Measurements from ENCODE around the gene TIMM22.
"Not testable (repeated sequence)": the region's sequence is repeated elsewhere in the genome, so short reads cannot be mapped to it uniquely, and the experiment has no call there.

Gene TIMM22

GRCh38 chr17:987931-988330 is 9.0 kb upstream of the TIMM22 start:
- DNase-seq (ENCODE audit: low read depth): no peak
- TF ChIP-seq CTCF (IDR thresholded peaks at IDR 0.05; ENCODE audit: low read depth, low read length, missing control alignments): no peak
- no peak overlapping the region for H3K4me3 ChIP-seq (ENCODE audit: low read depth, low read length)
- in situ Hi-C loops (cut with HindIII; ENCODE audit: low sequenced_read_pairs): loop anchor here (25.0 kb wide), 1 partner anchor 201 kb away; the partner anchor contains the start of genes GLOD4 and MRM3

DNA sequence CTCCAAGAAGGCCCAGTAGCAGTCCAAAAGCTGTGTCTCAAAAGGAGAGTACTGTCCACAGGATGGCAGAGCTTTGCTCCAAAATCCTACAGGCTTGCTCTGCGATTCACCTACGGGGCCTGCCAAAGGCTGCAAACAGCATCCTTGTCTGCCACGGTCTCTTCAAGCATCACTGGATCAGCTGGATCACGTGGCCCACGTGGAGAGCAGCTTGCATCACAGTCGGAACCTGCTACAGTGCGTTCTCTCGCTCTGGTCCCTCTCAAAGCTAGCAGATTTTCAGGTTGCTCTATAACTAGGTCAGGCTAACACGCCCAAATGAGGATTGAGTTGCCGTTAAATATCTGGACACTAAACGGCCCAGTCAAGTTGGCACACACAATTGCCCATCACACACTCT is 8.4 kb upstream of the TIMM22 start:
- DNase-seq (ENCODE audit: low read depth): no peak
- H3K4me3 ChIP-seq (ENCODE audit: low read depth, low read length): no peak overlapping the region
- TF ChIP-seq CTCF (IDR thresholded peaks at IDR 0.05; ENCODE audit: low read depth, low read length, missing control alignments): no peak
- in situ Hi-C loops (cut with HindIII; ENCODE audit: low sequenced_read_pairs): loop anchor here (25.0 kb wide), 1 partner anchor 201 kb away; the partner anchor contains the start of genes GLOD4 and MRM3

GRCh38 chr17:992933-993332 is 4.0 kb upstream of the TIMM22 start:
- TF ChIP-seq CTCF (IDR thresholded peaks at IDR 0.05; ENCODE audit: low read depth, low read length, missing control alignments): no peak
- in situ Hi-C loops (cut with HindIII; ENCODE audit: low sequenced_read_pairs): loop anchor here (25.0 kb wide), 1 partner anchor 206 kb away; the partner anchor contains the start of genes GLOD4 and MRM3
- H3K4me3 ChIP-seq (ENCODE audit: low read depth, low read length): no peak overlapping the region
- DNase-seq (ENCODE audit: low read depth): no peak

DNA sequence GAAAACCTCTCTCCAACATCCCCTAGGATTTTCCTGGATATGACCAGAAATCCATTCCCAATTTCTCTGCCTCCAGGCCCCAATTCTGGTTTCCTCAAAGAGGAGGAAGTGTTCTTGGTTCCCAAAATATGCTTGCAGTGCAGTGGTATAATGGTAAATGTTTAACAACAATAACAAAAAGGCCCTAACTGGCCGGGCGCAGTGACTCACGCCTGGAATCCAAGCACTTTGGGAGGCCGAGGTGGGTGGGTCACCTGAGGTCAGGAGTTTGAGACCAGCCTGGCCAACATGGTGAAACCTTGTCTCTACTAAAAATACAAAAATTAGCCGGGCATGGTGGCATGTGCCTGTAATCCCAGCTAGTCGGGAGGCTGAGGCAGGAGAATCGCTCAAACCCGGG is 1.6 kb upstream of the TIMM22 start:
- H3K4me3 ChIP-seq (ENCODE audit: low read depth, low read length); DNase-seq (ENCODE audit: low read depth): not testable (repeated sequence)
- in situ Hi-C loops (cut with HindIII; ENCODE audit: low sequenced_read_pairs): loop anchor here (25.0 kb wide), 1 partner anchor 208 kb away; the partner anchor contains the start of genes GLOD4 and MRM3

- no peak for DNase-seq (ENCODE audit: low read depth)
- peak overlapping the region; percentile 99 for H3K4me3 ChIP-seq (ENCODE audit: low read depth, low read length)
- TF ChIP-seq CTCF (IDR thresholded peaks at IDR 0.05; ENCODE audit: low read depth, low read length, missing control alignments): no peak
- in situ Hi-C loops (cut with HindIII; ENCODE audit: low sequenced_read_pairs): loop anchor here (25.0 kb wide), 1 partner anchor 211 kb away; the partner anchor contains the start of genes GLOD4 and MRM3
Observed at GRCh38 chr17:998111-998510, 1.2 kb downstream of the TIMM22 start.

DNA sequence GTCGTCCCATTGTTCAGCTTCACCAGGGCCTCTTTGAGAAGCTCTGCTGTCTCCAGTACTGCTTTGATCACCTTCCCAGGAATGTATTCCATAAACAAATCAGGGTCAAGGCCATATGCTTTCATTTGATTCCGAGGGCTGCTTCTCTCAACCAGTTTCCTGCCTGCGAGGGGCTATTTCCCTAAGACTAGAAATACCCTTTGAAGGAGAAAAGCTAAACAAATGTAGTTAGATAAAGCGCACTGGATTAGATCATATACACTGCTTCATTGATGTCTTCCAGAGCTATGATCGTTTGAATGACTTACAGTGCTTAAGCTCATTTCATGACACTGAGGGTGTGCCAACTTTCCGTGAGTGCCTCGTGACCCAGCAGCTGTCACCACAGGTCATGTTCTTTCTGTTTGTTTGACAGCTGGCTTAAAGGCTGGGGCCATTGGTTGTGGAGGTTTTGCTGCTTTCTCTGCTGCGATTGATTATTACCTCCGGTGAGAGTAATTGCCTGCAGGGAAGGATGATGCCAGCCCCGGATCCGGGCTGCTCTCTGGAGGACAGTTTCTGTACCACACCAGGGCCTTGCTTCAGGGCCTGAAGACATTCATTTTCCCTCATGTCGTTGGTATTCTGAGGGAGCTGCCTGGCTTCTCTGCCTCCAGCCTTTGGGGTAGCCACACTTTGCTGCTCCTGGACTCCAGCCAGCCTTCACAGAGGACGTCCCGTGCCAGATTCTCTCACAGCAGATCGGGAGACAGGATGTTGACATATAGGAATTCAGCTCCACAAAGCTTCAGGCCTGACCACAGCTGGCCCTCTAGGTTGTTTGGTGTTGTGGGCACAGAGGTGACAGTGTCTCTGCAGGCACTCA is 3.9 kb downstream of the TIMM22 start:
- no peak for TF ChIP-seq CTCF (IDR thresholded peaks at IDR 0.05; ENCODE audit: low read depth, low read length, missing control alignments)
- in situ Hi-C loops (cut with HindIII; ENCODE audit: low sequenced_read_pairs): loop anchor here (10.0 kb wide), 1 partner anchor 54 kb away; no protein-coding TSS in a partner anchor
- H3K4me3 ChIP-seq (ENCODE audit: low read depth, low read length): no peak overlapping the region
- no peak for DNase-seq (ENCODE audit: low read depth)

Measured in astrocyte of the cerebellum (primary cell).